Peyer's patch (tissue), 4 donors: ENCODE measurements around the gene WAPL.

ENCODE experiments used
- POLR2A ChIP-seq, 2 donors: fragments of 450-650 bp; IDR thresholded peaks; one replicate each; pipeline ENCODE4 v1.5.1; 2017; ENCODE audit warnings: antibody characterized with exemption in 2 of 2, mild to moderate bottlenecking in 2 of 2, moderate library complexity in 2 of 2
- TF ChIP-seq, protein P1 (sequence below), 6 experiments: fragments of 450-650 bp in 4 of 6; fragments of 200-600 bp in 2 of 6; sonication (generic) in 1 of 6; IDR thresholded peaks; one replicate each; pipeline ENCODE4 v1.5.1; 2017 to 2019; ENCODE audit warnings: antibody characterized with exemption in 6 of 6, mild to moderate bottlenecking in 3 of 6, moderate library complexity in 1 of 6

DNA sequence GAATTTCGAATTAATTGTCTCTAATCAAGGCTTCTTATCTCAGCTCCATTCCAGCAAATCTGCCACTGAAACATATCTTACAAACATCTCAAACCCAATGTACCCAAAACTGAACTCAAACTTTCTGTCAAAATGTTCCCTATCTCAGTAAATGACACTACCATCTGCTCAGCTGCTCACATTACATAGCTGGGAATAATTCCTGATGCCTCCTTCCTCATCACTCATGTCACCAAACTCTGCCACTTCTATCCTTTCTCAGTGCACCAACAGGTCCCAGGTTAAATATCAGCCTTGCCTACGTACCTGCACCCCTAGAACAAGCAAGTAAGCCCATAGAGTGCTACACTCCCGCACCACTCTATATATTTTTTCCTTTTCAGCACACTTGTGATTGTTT is 12.4 kb downstream of the WAPL start:
- TF ChIP-seq, protein P1, sequence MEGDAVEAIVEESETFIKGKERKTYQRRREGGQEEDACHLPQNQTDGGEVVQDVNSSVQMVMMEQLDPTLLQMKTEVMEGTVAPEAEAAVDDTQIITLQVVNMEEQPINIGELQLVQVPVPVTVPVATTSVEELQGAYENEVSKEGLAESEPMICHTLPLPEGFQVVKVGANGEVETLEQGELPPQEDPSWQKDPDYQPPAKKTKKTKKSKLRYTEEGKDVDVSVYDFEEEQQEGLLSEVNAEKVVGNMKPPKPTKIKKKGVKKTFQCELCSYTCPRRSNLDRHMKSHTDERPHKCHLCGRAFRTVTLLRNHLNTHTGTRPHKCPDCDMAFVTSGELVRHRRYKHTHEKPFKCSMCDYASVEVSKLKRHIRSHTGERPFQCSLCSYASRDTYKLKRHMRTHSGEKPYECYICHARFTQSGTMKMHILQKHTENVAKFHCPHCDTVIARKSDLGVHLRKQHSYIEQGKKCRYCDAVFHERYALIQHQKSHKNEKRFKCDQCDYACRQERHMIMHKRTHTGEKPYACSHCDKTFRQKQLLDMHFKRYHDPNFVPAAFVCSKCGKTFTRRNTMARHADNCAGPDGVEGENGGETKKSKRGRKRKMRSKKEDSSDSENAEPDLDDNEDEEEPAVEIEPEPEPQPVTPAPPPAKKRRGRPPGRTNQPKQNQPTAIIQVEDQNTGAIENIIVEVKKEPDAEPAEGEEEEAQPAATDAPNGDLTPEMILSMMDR (IDR thresholded peaks at IDR 0.05): no peak
- no peak for TF ChIP-seq POLR2A (IDR thresholded peaks at IDR 0.05)
